ENCODE results near the gene DYNC2LI1. TPM values are rescaled to one million over a fixed set of nuclear protein-coding genes. Genes with fewer than 3 reads are reported as not detected.

Gene DYNC2LI1
- total RNA-seq, 1 donor from 2014 or later: 29.7 TPM

- TF ChIP-seq POLR2A (IDR thresholded peaks at IDR 0.05) (no peak), CTCF (IDR thresholded peaks at IDR 0.05) (no peak)
- intact Hi-C loops (cut with DNase I): no loop called here
- no peaks in the 10 kb centered on the region for H3K27me3 ChIP-seq
- no peak for DNase-seq (ENCODE audit: extremely low spot score in 2 of 2)
- no peaks in the 10 kb centered on the region for H3K9me3 ChIP-seq
- H3K27ac ChIP-seq: no peak overlapping the region
- H3K36me3 ChIP-seq: peaks cover 0 to 10% of the 10 kb centered on the region in 2 donors
- H3K4me3 ChIP-seq: no peak overlapping the region
- H3K4me1 ChIP-seq: no peaks in the 10 kb centered on the region
Measured at GRCh38 chr2:43776324-43776723, 2.5 kb downstream of the DYNC2LI1 start.

- intact Hi-C loops (cut with DNase I): no loop called here
- TF ChIP-seq POLR2AphosphoS5 (IDR thresholded peaks at IDR 0.05; ENCODE audit: insufficient read depth in 1 of 2, low read depth in 1 of 2): no peak
- TF ChIP-seq CTCF (IDR thresholded peaks at IDR 0.05): no peak
- TF ChIP-seq POLR2A (IDR thresholded peaks at IDR 0.05): no peak
- H3K9me3 ChIP-seq: no peaks in the 10 kb centered on the region
- no peaks in the 10 kb centered on the region for H3K27me3 ChIP-seq
- DNase-seq (ENCODE audit: extremely low spot score in 2 of 2): no peak
- no peak overlapping the region for H3K4me3 ChIP-seq
- no peaks in the 10 kb centered on the region for H3K4me1 ChIP-seq
- peaks cover 0 to 10% of the 10 kb centered on the region in 2 donors for H3K36me3 ChIP-seq
- H3K27ac ChIP-seq: no peak overlapping the region
Measured at GRCh38 chr2:43777306-43777926, 3.6 kb downstream of the DYNC2LI1 start.

GRCh38 chr2:43778233-43778632, 4.4 kb downstream of the DYNC2LI1 start:
- peaks cover 0 to 10% of the 10 kb centered on the region in 2 donors for H3K36me3 ChIP-seq
- no peak for DNase-seq (ENCODE audit: extremely low spot score in 2 of 2)
- H3K4me3 ChIP-seq: no peak overlapping the region
- TF ChIP-seq POLR2AphosphoS5 (IDR thresholded peaks at IDR 0.05; ENCODE audit: insufficient read depth in 1 of 2, low read depth in 1 of 2): no peak
- no peak for TF ChIP-seq POLR2A (IDR thresholded peaks at IDR 0.05)
- no peak for TF ChIP-seq CTCF (IDR thresholded peaks at IDR 0.05)
- intact Hi-C loops (cut with DNase I): no loop called here
- no peaks in the 10 kb centered on the region for H3K9me3 ChIP-seq
- no peaks in the 10 kb centered on the region for H3K27me3 ChIP-seq
- H3K27ac ChIP-seq: no peak overlapping the region
- no peaks in the 10 kb centered on the region for H3K4me1 ChIP-seq

GRCh38 chr2:43787895-43788294, 14.1 kb downstream of the DYNC2LI1 start:
- no peak for DNase-seq (ENCODE audit: extremely low spot score in 2 of 2)
- intact Hi-C loops (cut with DNase I): no loop called here
- Histone ChIP-seq H3K36me3 (peaks cover 0 to 19% of the 10 kb centered on the region in 2 donors), H3K27ac (no peak overlapping the region), H3K9me3 (no peaks in the 10 kb centered on the region), H3K4me1 (no peaks in the 10 kb centered on the region), H3K27me3 (no peaks in the 10 kb centered on the region), H3K4me3 (no peak overlapping the region)
- TF ChIP-seq POLR2A (IDR thresholded peaks at IDR 0.05) (no peak), POLR2AphosphoS5 (IDR thresholded peaks at IDR 0.05; ENCODE audit: insufficient read depth in 1 of 2, low read depth in 1 of 2) (no peak), CTCF (IDR thresholded peaks at IDR 0.05) (no peak)

GRCh38 chr2:43788646-43789045, 14.8 kb downstream of the DYNC2LI1 start:
- no peak overlapping the region for H3K4me3 ChIP-seq
- H3K4me1 ChIP-seq: no peaks in the 10 kb centered on the region
- no peaks in the 10 kb centered on the region for H3K27me3 ChIP-seq
- no peak overlapping the region for H3K27ac ChIP-seq
- H3K9me3 ChIP-seq: no peaks in the 10 kb centered on the region
- no peak for DNase-seq (ENCODE audit: extremely low spot score in 2 of 2)
- intact Hi-C loops (cut with DNase I): no loop called here
- no peak for TF ChIP-seq POLR2A (IDR thresholded peaks at IDR 0.05)
- no peak for TF ChIP-seq CTCF (IDR thresholded peaks at IDR 0.05)
- TF ChIP-seq POLR2AphosphoS5 (IDR thresholded peaks at IDR 0.05; ENCODE audit: insufficient read depth in 1 of 2, low read depth in 1 of 2): no peak
- H3K36me3 ChIP-seq: peaks cover 0 to 23% of the 10 kb centered on the region in 2 donors
